ENCODE data around the gene PHPT1. TPM values are rescaled to one million over a fixed set of nuclear protein-coding genes. Genes with fewer than 3 reads are reported as not detected.
A peak's percentile ranks its signal among the peaks of the same experiment; 100 is the strongest.
"Not testable (repeated sequence)": the region's sequence is repeated elsewhere in the genome, so short reads cannot be mapped to it uniquely, and the experiment has no call there.

The PHPT1 gene
- 242 and 316 TPM in 2 replicates for total RNA-seq

DNA sequence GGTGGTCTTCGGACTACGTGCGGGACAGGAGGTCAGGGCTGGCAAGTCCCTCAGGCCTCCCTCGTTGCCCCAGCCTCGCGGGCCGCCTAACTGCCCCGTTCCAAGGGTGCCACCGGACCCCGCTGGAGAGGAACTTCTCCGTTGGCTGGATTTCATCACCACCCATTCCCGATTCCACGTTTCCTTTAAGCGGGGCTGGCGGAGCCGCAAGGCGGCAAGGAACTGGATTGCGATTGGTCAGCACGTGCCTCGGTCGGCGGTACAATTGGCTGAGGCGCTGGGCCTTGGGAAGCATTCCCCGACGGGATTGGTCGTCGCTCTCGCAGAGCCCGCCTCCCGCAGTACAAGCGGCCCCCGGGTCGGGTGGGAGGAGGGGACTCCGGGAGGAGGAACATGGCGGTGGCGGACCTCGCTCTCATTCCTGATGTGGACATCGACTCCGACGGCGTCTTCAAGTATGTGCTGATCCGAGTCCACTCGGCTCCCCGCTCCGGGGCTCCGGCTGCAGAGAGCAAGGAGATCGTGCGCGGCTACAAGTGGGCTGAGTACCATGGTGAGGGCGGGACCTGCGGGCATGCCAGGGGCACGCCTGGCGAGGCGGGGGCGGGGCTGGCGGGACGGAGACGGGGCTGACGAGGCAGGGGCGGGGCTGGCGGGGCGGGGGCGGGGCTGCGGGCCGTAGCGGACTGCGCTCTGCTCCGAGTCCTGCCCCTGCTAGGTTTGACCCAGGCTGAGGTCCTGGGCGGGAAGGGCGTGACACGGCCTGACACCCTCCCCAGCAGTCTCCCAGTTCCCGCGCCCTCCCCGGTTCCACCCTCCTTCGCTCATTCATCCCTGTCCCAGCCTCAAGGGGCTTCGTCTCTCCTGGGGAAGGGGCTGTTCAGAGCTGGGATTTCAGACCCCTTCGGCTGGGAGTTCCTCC, at the start of gene PHPT1:
TSS of gene PHPT1 (plus strand) at position 372 of the 922 bp plus-strand sequence. CDS start at position 394, 22 bp downstream.
- peak; percentile 100 for DNase-seq (ENCODE audit: low read depth in 2 of 2)

DNA sequence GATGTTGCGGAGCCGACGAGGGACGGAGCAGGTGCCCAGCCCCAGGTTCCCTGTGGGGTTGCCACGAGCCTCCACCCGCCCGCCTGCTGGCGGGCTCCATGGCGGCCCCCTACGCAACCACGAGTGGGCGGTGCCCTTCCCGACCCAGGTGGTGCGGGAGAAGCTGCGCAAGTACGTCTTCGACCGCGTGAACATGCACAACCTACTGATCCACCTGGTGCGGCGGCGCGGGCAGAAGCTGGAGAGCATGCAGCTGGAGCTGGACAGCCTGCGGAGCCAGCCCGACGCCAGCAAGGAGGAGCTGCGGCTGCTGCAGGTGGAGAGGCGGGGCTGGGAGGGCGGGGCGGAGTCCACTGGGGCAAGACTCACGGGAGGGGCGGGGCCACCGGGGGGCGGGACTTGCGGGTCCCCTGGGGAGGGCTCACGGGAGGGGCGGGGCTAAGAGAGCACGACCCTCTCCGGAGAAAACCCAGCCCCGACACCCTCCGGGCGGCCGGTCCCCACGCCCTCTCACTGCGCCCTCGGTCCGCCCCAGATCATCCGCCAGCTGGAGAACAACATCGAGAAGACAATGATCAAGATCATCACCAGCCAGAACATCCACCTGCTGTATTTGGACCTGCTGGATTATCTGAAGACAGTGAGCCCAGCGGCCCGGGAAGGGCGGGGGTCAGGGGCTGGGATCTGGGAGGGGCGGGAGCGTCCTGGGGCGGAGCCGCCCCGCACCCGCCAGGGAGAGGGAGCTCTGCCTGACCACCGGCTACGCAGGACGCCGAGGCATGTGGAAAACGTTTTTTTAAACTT, 49.2 kb upstream of the PHPT1 start:
- DNase-seq (ENCODE audit: low read depth in 2 of 2), result peak; percentile 40 to 76

DNA sequence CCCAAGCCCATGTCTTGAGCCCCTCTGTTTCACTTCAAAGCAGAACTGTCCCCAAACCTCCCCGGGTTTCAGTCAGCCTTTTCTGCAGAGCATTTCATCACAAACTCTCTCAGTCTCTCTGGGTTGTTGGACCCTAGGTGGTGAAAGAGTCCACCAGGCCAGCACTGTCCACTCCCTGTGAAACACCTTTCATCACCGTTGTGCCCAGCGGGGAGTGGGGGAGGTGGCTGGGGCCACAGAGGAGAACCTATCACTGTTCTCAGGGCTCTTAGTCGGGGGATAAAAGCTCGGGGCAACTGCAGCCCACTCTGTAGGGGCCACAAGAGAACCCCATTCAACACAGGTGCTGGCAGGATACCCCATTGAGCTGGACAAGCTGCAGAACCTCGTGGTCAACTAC, 46.9 kb upstream of the PHPT1 start:
- no peak for DNase-seq (ENCODE audit: low read depth in 2 of 2)

DNA sequence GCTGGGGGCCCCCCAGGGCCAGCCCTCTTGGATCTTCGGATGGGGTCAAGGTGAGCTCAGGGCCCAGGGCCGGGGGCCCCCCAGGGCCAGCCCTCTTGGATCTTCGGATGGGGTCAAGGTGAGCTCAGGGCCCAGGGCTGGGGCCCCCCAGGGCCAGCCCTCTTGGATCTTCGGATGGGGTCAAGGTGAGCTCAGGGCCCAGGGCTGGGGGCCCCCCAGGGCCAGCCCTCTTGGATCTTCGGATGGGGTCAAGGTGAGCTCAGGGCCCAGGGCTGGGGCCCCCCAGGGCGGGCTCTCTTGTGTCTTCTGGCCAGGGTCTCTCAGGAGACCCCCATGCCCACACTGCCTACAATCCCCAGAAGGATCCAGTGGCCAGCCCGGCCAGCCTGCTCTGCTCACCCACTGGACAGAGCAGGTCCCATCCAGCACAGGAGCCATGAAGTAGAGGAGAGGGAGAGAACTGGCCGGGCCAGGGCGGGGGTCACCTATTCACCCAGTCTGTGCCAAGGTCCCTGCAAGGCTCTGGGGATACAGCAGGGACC, 46.1 kb upstream of the PHPT1 start:
- DNase-seq (ENCODE audit: low read depth in 2 of 2), result not testable (repeated sequence)

DNA sequence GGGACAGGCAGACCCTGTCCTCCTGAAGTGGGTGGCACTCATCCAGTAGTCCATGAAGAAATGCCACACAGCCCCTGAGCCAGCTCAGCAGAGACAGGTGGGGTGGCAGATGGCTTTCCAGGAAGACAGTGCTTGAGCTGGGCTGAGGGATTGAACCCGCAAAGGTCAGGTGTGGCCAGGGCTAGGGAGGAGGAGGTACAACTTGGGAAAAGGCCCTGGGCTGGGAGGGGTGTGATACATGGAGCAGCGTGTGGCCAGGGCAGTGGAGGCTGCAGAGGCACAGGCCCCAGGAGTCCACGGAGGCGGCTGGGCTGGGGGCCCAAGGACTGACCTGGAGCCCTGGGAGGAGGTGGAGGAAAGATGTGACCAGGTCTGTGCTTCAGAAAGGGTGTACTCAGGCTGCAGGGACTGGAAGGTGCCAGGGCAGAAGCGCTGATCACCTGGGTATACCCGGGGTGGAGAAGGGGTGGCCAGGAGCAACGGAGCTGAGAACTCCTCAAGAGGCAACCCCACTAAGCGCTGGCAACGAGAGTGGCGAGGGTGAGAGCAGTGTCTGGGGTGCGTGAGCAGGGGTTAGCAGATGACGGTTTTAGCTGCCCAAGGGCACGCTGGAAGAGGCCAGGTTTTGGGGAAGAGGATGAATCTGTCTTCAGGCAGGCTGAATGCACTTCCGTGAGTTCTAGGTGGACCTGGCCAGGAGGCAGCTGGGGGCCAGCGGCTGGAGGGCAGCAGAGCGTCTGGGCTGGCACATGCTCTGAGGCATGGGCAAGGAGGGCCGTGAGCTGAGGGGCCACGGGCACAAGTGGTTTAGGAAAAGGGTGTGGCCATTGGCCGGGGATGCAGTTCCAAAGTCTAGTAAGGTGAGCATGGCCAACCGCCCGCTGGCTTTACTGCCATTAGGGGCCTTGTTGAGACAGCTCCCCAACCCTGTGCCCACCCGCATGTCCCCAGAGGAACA, 45.4 kb upstream of the PHPT1 start:
- DNase-seq (ENCODE audit: low read depth in 2 of 2), result no peak

DNA sequence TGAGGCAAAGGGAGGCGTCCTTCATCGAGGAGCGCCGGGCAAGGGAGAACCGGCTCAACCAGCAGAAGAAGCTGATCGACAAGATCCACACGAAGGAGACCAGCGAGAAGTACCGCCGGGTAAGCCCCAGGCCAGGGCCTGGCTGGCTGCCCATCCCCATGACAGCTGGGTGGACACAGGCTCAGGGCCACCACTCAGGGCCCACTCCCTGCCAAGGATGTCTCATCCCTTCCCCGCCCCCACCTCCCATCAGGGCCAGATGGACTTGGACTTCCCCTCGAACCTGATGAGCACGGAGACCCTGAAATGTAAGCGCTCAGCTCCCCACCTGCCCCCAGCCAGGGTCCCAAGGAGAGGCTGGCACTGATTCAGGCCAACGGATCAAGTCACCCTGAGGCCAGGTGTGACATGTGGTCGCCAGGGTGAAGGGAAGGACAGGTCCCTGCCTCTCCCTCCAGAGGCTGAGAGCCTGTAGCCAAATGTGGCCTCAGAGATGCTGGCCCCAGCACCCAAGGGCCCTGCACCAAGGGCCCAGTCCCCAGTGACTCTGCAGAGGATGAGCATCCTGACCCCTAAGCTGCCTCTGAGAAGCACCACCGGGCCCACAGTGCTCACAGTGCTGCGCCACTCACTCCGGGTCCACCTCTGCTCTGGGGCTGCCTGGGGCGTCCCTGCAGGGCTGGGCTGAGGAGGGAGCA, 44.6 kb upstream of the PHPT1 start:
- DNase-seq (ENCODE audit: low read depth in 2 of 2), result no peak

DNA sequence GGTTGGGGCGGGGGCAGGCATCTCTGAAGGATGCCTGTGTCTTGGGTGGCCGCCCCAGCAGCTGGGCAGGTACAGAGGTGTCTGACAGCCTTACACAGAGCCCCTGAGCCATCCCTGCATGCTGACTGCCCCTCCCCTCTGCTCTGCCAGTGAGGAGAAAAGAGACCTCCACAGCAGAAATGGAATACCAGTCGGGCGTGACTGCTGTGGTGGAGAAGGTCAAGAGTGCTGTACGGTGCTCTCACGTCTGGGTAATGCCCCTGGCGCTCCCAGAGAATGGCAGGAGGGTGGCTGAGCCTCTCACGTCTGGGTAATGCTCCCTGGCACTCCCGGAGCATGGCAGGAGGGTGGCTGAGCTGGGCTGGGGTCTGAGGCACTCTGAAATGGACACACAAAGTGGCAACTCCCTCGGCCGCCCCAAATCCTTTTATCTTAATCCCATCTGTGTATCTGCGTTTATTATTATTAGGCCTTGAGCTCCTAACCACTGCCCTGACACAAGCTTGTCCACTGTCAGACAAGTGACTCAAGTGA, 43.9 kb upstream of the PHPT1 start:
- no peak for DNase-seq (ENCODE audit: low read depth in 2 of 2)

DNA sequence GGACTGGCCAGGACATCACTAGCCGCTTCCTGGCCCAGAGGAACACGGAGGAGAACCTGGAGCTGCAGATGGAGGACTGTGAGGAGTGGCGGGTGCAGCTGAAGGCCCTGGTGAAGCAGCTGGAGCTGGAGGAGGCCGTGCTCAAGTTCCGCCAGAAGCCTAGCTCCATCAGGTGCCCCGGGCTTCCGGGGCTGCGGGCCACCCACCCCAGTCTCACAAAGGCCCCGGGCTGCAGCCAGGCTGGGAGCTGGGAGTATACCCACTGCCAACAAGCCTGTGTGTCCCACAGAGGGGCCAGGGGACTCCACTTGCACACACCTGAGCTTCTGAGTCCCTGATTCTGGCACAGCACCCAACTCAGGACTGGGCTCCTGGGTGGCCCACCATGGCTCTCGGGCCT, 43.1 kb upstream of the PHPT1 start:
- no peak for DNase-seq (ENCODE audit: low read depth in 2 of 2)

DNA sequence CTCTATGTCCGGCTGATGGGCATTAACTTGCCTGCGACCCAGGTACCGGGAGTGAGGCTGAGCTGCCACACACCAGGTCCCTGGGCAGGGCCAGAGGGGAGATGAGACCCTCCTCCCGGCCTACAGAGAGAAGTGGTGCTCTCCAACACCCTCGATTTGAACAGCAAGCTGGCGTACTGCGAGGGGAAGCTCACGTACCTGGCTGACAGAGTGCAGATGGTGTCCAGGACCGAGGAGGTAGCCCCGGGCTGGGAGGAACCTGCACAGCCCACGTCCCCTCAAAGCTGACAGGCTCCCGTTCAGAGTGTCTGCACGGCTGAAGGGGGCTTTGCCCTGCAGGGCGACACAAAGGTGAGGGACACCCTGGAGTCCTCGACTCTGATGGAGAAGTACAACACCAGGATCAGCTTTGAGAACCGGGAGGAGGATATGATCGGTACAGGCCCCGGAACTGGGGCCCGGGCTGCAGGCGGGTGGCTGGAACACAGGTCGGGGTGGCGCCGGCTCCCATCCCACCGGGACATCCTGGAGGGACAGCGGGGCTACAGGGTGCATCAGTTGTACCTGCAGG, 42.5 kb upstream of the PHPT1 start:
- no peak for DNase-seq (ENCODE audit: low read depth in 2 of 2)

DNA sequence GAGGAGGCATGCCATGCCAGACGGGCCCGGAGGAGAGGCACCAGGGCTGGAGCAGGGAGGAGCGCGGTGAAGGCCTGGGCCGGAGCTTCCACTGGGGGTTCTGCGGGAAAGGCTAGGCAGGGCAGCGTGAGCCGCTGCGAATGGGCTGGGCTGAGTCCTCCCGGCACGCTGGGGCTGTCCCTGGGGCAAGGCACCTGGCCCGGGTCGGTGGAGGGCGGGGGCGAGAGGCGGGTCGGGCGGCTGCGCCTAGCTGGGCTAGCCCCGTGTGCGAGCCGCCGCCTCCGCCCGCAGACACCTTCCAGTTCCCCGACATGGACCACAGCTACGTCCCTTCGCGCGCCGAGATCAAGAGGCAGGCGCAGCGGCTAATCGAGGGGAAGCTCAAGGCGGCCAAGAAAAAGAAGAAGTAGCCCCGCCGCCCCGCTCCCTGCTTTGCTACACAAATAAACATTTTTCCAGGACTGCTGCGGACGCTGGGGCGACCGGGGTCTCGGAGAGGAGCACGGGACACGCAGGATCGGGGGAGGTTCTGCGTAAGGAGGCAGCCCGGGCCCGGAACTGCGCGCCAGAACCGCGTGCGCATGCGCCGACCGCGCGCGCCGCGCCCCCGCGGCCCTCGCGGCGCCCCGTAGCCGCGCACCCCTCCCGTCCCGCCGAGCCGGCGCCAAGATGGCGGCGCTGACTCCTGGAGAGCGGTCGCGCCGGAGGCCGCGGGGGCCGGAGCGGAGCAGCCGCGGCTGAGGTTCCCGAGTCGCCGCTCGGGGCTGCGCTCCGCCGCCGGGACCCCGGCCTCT, 41.7 kb upstream of the PHPT1 start, which contains the start of gene RABL6:
TSS of gene RABL6 (plus strand) at position 668 of the 794 bp plus-strand sequence. CDS start 249 bp downstream, outside the sequence.
- DNase-seq (ENCODE audit: low read depth in 2 of 2), result peak; percentile 80 to 82

DNA sequence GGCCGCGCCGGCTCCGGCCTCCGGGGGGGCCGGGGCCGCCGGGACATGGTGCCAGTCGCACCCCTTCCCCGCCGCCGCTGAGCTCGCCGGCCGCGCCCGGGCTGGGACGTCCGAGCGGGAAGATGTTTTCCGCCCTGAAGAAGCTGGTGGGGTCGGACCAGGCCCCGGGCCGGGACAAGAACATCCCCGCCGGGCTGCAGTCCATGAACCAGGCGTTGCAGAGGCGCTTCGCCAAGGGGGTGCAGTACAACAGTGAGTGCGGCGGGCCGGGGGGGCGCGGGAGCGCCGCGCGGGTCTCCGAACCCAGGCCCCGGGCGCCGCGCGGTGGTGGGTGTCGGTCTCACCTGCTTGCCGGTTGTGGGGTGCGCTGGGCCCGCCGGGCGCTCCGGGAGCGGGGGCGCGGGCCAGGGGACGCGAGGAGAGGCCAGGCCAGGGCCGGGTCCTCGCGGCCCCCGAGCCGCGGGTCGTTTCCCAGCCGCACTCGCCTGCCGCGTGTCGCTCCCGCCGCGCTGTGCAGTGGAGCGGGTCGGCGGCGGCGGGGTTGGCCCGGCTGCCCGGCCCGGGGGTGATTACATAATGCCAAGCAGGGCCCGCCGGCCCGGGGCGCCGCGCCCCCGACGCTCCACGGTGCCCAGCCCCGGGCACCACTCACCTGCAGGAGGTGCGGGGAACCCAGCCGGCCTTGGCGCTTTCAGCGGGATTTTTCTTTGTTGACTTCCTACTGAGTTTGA, 41.0 kb upstream of the PHPT1 start:
- DNase-seq (ENCODE audit: low read depth in 2 of 2), result peak; percentile 28 to 40

DNA sequence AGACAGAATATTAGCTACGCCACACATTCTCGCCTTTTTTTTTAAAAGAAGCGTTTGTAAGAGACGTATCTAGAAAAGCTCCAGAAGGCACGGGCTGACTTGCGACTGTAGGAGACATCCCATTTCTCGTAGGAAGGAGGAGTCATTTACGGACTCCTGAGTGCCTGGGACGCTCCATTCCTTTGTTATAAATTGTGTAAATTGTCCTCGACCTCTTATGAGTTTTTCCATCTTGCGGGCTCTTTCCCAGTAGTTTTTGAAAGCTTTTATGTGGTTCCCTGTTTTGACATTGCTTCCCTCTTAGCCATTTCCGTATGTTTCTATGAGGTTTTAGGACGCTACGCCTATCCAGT, 40.4 kb upstream of the PHPT1 start:
- peak in 1 of 2 donors; percentile 43 for DNase-seq (ENCODE audit: low read depth in 2 of 2)

DNA sequence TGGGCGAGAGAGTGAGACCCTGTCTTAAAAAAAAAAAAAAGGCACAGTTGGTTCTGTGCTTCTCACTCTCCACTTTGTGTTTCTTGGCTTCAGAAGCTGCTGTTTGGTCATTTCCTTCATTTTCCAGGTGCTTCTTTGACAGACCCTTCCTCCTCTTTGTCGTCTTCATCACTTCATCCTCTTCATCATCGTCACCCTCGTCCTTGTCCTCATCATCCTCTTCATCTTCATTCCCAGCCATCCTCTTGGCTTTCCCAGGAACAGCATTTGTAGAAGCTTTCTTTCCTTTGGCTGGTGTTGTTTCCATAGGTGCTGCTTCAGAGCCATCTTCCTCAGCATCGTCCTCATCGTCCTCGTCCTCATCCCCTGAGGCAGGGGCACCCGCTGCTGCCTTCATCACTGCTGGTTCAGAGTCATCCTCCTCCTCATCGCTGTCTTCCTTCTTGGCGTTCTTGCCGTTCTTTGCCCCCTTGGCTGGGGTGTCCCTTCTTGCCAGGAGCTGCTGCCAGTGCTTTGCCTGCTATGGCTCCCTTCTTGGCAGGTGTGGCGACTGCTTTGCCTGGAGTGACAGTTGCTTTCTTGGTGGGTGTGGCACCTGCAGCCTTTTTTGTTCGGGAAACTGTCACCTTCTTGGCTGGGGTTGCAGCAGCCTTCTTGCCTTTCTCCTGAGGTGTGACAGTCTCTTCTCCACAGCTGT, 34.3 kb upstream of the PHPT1 start:
- no peak for DNase-seq (ENCODE audit: low read depth in 2 of 2)

DNA sequence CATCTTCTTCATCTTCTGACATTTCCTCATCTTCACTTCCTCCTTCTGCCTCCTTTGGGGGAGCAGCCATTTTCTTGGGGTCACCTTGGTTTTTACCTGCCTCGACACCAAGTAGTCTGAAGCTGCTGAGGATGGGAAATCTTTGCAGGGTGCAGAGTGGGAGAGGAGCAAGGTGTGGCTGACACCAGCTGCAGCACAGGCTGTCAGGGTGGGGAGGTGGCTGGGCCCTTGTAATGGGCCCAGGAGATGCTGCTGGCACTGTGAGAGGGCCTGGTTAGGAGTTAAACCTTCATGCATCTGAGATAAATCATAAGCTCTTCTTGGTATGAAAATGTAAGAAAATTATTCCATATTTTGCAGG, 33.8 kb upstream of the PHPT1 start:
- no peak for DNase-seq (ENCODE audit: low read depth in 2 of 2)

DNA sequence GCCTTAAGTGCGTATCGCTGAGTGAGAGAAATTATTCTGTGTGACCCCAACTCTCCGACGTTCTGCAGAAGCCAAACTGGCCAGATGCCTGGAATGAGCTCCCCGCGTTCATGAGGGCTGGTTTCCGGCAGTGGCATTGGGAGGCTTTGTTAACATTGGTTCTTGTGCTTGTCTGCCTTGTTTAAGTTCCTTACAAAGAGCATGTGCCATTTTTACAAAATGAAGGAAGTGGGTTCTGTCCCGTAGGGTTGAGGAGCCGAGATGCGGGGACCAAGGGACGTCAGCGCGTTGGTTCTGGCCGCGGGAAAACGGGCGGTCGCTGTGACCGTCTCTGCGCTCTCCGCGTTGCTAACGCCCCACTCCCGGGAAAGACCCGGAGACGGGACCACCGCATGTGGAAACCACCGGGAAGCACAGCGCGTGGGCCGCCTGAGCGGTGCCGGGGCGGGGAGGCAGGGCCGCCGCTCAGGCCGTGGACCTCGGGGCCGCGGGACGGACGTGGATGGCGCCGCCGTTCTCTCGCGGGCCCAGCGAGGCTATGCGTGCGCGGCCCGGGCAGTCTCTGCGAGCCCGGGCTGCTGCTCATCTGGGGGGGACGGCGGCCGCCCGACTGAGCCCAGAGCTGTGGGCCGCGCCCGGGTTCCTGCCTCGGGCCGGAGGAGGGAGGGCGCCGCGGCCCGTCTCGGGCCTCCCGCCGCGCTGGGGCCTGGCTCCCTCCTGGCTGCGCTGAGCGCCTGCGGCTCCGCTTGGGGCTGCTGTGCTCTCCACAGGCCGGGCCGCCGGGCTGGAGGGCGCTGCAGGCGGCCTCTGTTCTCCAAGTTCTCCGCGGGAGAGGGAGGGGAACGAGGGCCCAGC, 28.0 kb upstream of the PHPT1 start:
- DNase-seq (ENCODE audit: low read depth in 2 of 2), result peak; percentile 43 to 53

DNA sequence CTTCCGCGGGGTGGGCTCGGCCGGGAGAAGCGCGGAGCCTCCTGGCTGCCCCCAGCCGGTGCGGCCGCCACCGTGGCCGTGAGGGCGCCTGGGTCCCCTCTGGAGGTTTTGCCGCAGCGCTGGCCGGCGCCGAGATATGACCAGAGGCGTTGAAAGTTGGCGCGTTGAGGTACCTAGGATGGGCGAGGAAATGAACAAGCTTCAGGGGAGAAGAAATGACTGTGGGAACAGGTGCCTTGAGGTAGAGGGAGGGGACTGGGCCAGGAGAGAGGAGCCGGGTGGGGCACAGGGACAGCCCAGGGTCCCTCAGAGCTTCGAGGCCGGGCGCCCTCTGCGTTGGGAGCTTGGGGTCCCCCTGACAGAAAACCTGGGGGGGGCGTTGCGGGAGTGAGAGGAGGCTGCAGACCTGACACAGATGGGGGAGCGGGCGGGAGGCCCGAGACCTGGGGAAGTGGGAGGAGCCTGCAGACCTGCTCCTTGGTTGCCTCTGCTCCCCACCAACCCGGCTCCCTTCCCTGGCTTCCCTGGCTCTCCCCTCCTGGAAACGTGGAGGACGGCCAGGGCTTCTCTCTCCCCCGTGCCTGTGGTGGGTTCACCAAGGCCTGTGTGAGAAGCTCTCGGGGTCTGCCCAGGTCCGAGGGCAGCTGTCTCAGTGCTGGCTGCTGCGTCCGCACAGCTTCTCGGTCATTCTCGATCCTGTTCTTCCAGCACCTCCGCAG, 27.2 kb upstream of the PHPT1 start:
- no peak for DNase-seq (ENCODE audit: low read depth in 2 of 2)

All from lung microvascular endothelial cell (primary cell).